Right cardiac atrium (tissue), 5 donors: ENCODE results near the gene P4HTM. TPM values are rescaled to one million over a fixed set of nuclear protein-coding genes. Genes with fewer than 3 reads are reported as not detected.
"Not testable (repeated sequence)": the region's sequence is repeated elsewhere in the genome, so short reads cannot be mapped to it uniquely, and the experiment has no call there.

ENCODE experiments used
- ATAC-seq, 2 donors: fragments of 200-7000 bp; cut with Tn5 transposase; one replicate each; pipeline versions ENCODE4 v1.8.0 to v1.9.1; 2020; ENCODE audit warnings: moderate library complexity in 2 of 2, mild to moderate bottlenecking in 1 of 2
- DNase-seq, 3 donors: peaks; one replicate each; pipeline ENCODE4 v3.0.0-alpha.2; 2020
- H3K27ac ChIP-seq: one replicate; pipeline ENCODE4 v1.5.1; 2013; ENCODE audit warnings: mild to moderate bottlenecking, low read length, control low read depth, moderate library complexity
- H3K27me3 ChIP-seq: one replicate; pipeline ENCODE4 v1.6.1; 2013; ENCODE audit not compliant: control insufficient read depth, insufficient read depth
- H3K4me1 ChIP-seq: one replicate; pipeline ENCODE4 v1.6.1; 2013; ENCODE audit warnings: low read length; ENCODE audit not compliant: control insufficient read depth, insufficient read depth
- H3K4me3 ChIP-seq: one replicate; pipeline ENCODE4 v1.5.1; 2013; ENCODE audit warnings: low read length, control low read depth
- H3K9me3 ChIP-seq: one replicate; pipeline ENCODE4 v1.6.1; 2013; ENCODE audit warnings: low read length; ENCODE audit not compliant: control insufficient read depth
- WGBS: extraction: QIAGEN DNeasy Blood & Tissue Kit; methylation state at CpG from one replicate; pipeline ENCODE4 v1.1.7; 2013; 5-methylcytosine and 5-hydroxymethylcytosine counted together
- intact Hi-C, 4 donors: fragments of 100-400 bp; cut with DNase I; formaldehyde crosslinking; loops; one replicate each; pipeline versions ENCODE4 v1.11.0 to v1.14.0; 2022 to 2023
- polyA plus RNA-seq: library from polyadenylated mRNA; stranded (reverse); fragments of 200-250 nt; gene quantifications from one replicate; pipeline ENCODE4 v1.2.3, GENCODE V29; 2013
- total RNA-seq, 4 donors: library from RNA; stranded (reverse); fragmentation: NEBNext Ultra II Directional; extraction: Animal tissue kit (Norgen Biotek cat#: 25700); gene quantifications; one replicate each; pipeline ENCODE4 v1.2.1, GENCODE V29; 2021
- donor health status: healthy with polysubstance abuse.
- donor health status: DM: no; HTN: yes; CAD: no.
- donor health status: DM: no; HTN: no; CAD: no.
- donor health status: DM: no; HTN: yes; CAD: no; lungs with severe emphysema.
- donor health status: DM: yes; HTN: yes; CAD: no.

Gene P4HTM
- total and polyA plus RNA-seq, 5 donors, result 24.9 to 42.8 (median 39.4) TPM

DNA sequence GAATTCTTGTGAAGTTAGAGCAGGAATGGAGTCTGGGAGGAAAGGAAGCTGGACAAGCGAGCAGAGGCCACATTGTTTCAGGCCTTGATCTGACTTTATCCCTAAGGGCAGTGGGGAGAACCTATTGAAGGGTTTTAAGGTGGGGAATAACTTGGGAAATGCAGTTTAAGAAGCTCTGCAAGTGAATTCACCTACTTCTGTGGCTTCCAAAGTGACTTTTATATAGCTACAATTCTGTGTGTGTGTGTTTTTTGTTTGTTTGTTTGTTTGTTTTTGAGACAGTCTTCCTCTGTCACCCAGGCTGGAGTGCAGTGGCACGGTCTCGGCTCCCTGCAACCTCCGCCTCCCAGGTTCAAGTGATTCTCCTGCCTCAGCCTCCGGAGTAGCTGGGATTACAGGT, 18.6 kb downstream of the P4HTM start:
- H3K4me3 ChIP-seq, H3K27me3 ChIP-seq, H3K9me3 ChIP-seq, ATAC-seq, intact Hi-C loops, H3K27ac ChIP-seq, H3K4me1 ChIP-seq: not testable (repeated sequence)
- WGBS, result 87% methylated on average over 5 of the region's 5 CpGs
- DNase-seq, result peak in 1 of 3 donors; percentile 23

DNA sequence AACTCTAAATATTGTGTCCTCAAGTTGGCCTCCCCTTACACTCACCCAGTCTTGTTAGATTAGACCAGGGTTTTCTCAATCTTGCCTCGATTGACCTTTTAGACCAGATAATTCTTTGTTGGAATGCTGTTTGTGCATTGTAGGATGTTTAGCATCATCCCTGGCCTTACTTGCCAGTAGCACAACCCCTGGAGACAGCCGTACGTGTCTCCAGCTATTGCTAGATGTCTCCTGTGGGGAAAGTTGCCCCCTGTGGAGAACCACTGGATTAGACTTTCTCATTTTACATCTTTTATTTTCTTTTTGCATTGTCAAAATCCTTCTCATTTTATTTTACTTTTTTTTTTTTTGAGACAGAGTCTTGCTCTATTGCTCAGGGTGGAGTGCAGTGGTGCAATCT, 19.4 kb downstream of the P4HTM start:
- Histone ChIP-seq H3K4me1 (peaks cover 3% of the 10 kb centered on the region), H3K27me3 (no peaks in the 10 kb centered on the region), H3K27ac (no peak overlapping the region), H3K9me3 (no peaks in the 10 kb centered on the region), H3K4me3 (no peak overlapping the region)
- ATAC-seq, result no peak
- WGBS, result 58% methylated on average over 3 of the region's 3 CpGs
- peak in 1 of 3 donors; percentile 7 for DNase-seq
- intact Hi-C loops, result no loop called here

DNA sequence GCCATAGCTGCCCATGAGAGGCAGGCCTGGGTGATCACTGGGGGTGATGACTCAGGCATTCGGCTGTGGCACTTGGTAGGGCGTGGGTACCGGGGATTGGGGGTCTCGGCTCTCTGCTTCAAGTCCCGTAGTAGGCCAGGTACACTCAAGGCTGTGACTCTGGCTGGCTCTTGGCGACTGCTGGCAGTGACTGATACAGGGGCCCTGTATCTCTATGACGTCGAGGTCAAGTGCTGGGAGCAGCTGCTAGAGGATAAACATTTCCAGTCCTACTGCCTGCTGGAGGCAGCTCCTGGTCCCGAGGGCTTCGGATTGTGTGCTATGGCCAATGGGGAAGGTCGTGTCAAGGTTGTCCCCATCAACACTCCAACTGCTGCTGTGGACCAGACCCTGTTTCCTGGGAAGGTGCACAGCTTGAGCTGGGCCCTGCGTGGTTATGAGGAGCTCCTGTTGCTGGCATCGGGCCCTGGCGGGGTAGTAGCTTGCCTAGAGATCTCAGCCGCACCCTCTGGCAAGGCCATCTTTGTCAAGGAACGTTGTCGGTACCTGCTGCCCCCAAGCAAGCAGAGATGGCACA, 22.5 kb downstream of the P4HTM start:
- no peak for ATAC-seq
- H3K9me3 ChIP-seq, result no peaks in the 10 kb centered on the region
- intact Hi-C loops, result no loop called here
- no peak overlapping the region for H3K4me3 ChIP-seq
- peaks cover 3% of the 10 kb centered on the region for H3K4me1 ChIP-seq
- peak in 1 of 3 donors; percentile 58 for DNase-seq
- H3K27me3 ChIP-seq, result no peaks in the 10 kb centered on the region
- 59% methylated on average over 17 of the region's 17 CpGs for WGBS
- H3K27ac ChIP-seq, result no peak overlapping the region

DNA sequence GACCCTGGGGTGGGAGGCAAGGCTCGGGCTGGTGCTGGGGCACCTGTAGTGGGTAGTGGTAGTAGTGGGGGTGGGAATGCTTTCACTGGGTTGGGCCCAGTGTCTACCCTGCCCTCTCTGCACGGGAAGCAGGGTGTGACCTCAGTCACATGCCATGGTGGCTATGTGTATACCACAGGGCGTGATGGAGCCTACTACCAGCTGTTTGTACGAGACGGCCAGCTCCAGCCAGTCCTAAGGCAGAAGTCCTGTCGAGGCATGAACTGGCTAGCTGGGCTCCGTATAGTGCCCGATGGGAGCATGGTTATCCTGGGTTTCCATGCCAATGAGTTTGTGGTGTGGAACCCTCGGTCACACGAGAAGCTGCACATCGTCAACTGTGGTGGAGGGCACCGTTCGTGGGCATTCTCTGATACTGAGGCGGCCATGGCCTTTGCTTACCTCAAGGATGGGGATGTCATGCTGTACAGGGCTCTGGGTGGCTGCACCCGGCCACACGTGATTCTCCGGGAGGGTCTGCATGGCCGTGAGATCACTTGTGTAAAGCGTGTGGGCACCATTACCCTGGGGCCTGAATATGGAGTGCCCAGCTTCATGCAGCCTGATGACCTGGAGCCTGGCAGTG, 23.2 kb downstream of the P4HTM start:
- H3K9me3 ChIP-seq, result no peaks in the 10 kb centered on the region
- DNase-seq (no peak), ATAC-seq (no peak)
- peaks cover 5% of the 10 kb centered on the region for H3K4me1 ChIP-seq
- intact Hi-C loops, result no loop called here
- H3K27me3 ChIP-seq, result no peaks in the 10 kb centered on the region
- H3K4me3 ChIP-seq, result no peak overlapping the region
- H3K27ac ChIP-seq, result no peak overlapping the region
- WGBS, result 81% methylated on average over 19 of the region's 19 CpGs

DNA sequence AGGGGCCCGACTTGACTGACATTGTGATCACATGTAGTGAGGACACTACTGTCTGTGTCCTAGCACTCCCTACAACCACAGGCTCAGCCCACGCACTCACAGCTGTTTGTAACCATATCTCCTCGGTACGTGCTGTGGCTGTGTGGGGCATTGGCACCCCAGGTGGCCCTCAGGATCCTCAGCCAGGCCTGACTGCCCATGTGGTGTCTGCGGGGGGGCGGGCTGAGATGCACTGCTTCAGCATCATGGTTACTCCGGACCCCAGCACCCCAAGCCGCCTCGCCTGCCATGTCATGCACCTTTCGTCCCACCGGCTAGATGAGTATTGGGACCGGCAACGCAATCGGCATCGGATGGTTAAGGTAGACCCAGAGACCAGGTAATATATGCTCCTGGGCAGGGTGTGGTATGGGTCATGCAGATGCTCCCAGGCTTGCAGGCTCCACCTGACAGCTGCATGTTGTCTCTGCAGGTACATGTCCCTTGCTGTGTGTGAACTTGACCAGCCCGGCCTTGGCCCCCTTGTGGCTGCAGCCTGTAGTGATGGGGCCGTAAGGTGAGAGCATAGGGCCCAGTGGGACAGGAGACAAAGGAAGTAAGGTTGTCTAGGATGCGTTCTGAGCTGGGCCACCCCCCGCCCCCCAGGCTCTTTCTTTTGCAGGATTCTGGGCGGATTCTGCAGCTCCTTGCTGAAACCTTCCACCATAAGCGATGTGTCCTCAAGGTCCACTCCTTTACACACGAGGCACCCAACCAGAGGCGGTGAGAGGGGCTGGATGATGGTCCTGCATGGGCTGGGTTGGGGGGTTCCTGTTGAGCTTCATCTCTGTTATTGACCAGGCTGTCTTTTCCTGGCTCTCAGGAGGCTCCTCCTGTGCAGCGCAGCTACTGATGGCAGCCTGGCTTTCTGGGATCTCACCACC, 24.0 kb downstream of the P4HTM start:
- ATAC-seq, result no peak
- H3K27ac ChIP-seq, result no peak overlapping the region
- intact Hi-C loops, result no loop called here

DNA sequence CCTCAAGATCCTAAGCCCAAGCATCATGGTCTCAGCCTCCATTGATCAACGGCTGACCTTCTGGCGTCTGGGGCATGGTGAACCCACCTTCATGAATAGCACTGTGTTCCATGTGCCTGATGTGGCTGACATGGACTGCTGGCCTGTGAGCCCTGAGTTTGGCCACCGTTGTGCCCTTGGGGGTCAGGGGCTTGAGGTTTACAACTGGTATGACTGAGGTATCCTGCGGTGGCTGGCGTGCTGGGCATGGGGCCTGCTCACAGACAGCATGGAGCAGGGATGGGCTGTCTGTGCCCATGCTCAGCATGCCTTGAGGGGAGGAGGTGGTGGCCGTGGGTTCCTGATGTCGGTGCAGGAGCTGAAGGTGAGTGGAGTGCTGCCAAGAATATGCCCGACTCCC, 25.0 kb downstream of the P4HTM start:
- H3K27ac ChIP-seq, result no peak overlapping the region
- H3K4me3 ChIP-seq, result no peak overlapping the region
- H3K4me1 ChIP-seq, result peaks cover 7% of the 10 kb centered on the region
- 86% methylated on average over 8 of the region's 8 CpGs for WGBS
- no peaks in the 10 kb centered on the region for H3K9me3 ChIP-seq
- ATAC-seq, result no peak
- no peaks in the 10 kb centered on the region for H3K27me3 ChIP-seq
- peak in 1 of 3 donors; percentile 55 for DNase-seq
- intact Hi-C loops, result no loop called here

More for the DNA sequence above, 24.0 kb downstream of the P4HTM start:
- Histone ChIP-seq H3K4me1 (peaks cover 5% of the 10 kb centered on the region), H3K27me3 (no peaks in the 10 kb centered on the region), H3K9me3 (no peaks in the 10 kb centered on the region), H3K4me3 (no peak overlapping the region)
- WGBS, result 85% methylated on average over 24 of the region's 24 CpGs
- peak in 1 of 3 donors; percentile 73 for DNase-seq

DNA sequence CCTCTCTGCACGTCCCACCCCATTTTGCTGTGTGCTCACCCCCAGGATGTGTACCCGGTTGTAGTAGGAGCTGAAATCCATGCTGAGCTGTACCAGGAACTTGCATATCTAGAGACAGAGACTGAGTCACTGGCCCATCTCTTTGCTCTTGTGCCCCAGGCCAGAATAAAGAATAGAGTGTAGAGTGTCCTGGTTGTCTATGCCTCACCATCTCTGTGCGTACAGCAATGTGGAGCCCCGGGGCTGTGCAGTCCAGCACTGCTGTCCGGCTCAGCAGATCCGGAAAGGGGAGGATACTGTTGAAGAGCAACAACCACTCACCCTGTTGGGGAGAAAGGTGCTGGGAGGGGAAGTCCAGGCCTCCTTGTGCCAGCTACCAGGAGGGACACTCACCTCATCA, 25.7 kb downstream of the P4HTM start:
- no peak overlapping the region for H3K4me3 ChIP-seq
- intact Hi-C loops, result no loop called here
- 74% methylated on average over 6 of the region's 6 CpGs for WGBS
- DNase-seq, result peak in 1 of 3 donors; percentile 22
- H3K9me3 ChIP-seq, result no peaks in the 10 kb centered on the region
- peaks cover 8% of the 10 kb centered on the region for H3K4me1 ChIP-seq
- no peaks in the 10 kb centered on the region for H3K27me3 ChIP-seq
- no peak for ATAC-seq
- H3K27ac ChIP-seq, result no peak overlapping the region

DNA sequence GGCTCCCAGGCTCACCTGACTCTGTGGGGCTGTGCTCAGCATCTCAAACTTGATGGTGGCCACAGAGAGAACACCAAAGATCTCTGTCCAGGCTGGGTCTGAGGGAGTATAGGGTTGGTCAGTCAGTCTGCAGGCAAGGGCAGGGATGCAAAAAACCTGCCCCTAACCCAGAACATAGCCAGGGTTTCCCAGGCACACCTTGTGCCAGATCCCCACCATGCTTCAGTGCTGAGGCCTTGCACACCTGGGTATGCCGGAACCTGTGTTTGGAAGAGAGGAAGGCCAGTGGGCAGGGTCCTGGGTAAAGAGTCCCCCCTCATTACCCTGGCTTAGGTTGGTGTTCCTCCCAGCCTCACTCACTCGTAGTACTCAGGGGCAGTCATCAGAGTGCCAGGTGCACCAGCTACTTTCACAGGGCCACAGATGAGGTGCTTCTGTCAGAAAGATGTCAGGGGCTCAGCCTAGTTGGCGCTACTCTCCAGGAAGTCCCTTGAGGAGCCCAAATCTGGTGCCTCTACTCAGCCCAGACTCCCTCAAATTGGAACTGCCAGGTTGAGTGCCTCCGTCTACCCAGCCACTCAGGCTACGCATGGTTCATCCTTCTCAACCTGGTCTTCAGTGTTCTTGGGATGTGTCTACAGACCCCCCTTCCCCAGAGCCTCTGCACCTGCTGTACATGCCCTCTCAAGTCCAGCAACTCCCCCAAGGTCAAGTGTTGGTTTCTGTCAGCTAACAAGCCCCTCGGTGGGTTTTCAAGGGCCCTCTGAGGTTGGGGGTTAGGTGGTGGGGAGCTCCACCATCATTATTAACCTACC, 26.6 kb downstream of the P4HTM start:
- DNase-seq (peak in 1 of 3 donors; percentile 16), ATAC-seq (no peak)
- Histone ChIP-seq H3K4me3 (no peak overlapping the region), H3K9me3 (no peaks in the 10 kb centered on the region), H3K4me1 (peaks cover 8% of the 10 kb centered on the region), H3K27ac (no peak overlapping the region), H3K27me3 (no peaks in the 10 kb centered on the region)
- intact Hi-C loops, result no loop called here
- WGBS, result 90% methylated on average over 6 of the region's 6 CpGs

DNA sequence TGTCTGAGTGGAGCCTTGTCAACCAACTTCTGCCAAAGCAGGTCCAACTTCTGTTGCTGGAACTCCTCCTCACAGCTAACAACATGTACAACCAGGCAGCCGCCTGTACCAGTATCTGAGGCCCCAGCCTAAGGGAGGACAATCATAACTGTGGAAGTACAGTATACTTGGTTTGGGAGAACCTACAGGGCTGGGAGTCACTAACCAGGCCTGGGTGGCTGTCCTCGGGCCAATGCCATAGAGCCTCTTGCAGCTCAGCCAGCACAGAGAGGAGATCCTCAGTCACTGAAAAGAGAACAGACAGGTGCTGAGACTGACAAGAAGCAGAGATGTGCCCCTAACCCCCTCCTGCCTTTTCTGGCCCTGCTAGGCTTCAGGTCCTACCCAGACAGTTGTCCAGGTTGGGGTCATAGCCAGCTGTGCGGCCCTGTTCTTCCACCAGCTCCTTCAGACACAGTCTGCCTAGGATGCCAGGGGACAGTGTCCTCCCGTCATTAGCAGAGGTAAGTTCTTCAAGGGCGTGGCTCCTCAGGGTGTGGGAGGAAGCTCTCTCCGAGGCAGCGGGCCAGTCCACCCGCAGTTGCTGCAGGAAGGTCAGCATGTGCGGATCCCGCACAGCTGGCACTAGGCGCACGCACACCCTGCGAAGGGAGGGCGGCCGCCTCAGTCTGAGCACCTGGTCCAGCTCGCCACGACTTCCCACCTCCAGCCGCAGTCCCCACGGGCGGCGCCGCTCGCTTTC, 27.4 kb downstream of the P4HTM start:
- no peak for ATAC-seq
- DNase-seq, result no peak
- intact Hi-C loops, result no loop called here
- no peaks in the 10 kb centered on the region for H3K9me3 ChIP-seq
- 10% methylated on average over 23 of the region's 23 CpGs for WGBS
- no peak overlapping the region for H3K27ac ChIP-seq
- peaks cover 8% of the 10 kb centered on the region for H3K4me1 ChIP-seq
- no peaks in the 10 kb centered on the region for H3K27me3 ChIP-seq
- H3K4me3 ChIP-seq, result peak overlapping the region; percentile 64
